Ascending aorta (tissue), 2 donors: ENCODE data around the gene LRRC59. TPM values are rescaled to one million over a fixed set of nuclear protein-coding genes. Genes with fewer than 3 reads are reported as not detected.
"Not testable (repeated sequence)": the region's sequence is repeated elsewhere in the genome, so short reads cannot be mapped to it uniquely, and the experiment has no call there.

Source experiments
- DNase-seq, 2 donors: peaks; one replicate each; pipeline ENCODE4 v3.0.0-alpha.2; 2019; ENCODE audit warnings: low spot score in 2 of 2
- H3K27ac ChIP-seq, 2 donors: fragments of 200-600 bp; sonication (generic); one replicate each; pipeline ENCODE4 v1.5.1; 2016 to 2017; ENCODE audit warnings: mild to moderate bottlenecking in 1 of 2
- H3K27me3 ChIP-seq: fragments of 200-600 bp; sonication (generic); one replicate; pipeline ENCODE4 v1.5.1; 2017
- H3K36me3 ChIP-seq, 2 donors: fragments of 200-600 bp; sonication (generic); one replicate each; pipeline ENCODE4 v1.5.1; 2016
- H3K4me1 ChIP-seq, 2 donors: fragments of 200-600 bp; sonication (generic); one replicate each; pipeline ENCODE4 v1.5.1; 2016 to 2017; ENCODE audit warnings: mild to moderate bottlenecking in 1 of 2
- H3K4me3 ChIP-seq, 2 donors: fragments of 200-600 bp; sonication (generic); one replicate each; pipeline ENCODE4 v1.5.1; 2016 to 2017; ENCODE audit warnings: mild to moderate bottlenecking in 1 of 2
- H3K9me3 ChIP-seq, 2 donors: fragments of 200-600 bp; sonication (generic); one replicate each; pipeline ENCODE4 v1.5.1; 2016
- intact Hi-C: fragments of 100-400 bp; cut with DNase I; formaldehyde crosslinking; loops from one replicate; pipeline ENCODE4 v1.15.1; 2023
- total RNA-seq: library from RNA; depleted of rRNA; stranded (reverse); fragments of >200 nt; gene quantifications from one replicate; pipeline ENCODE4 v1.1.0, GENCODE V29; 2016
- TF ChIP-seq, protein P1 (sequence below), 3 experiments: fragments of 200-600 bp in 2 of 3; fragments of 450-650 bp in 1 of 3; sonication (generic) in 2 of 3; IDR thresholded peaks; one replicate each; pipeline ENCODE4 v1.5.1; 2016 to 2019; ENCODE audit warnings: antibody characterized with exemption in 3 of 3, mild to moderate bottlenecking in 1 of 3, moderate library complexity in 1 of 3

LRRC59 gene
- total RNA-seq, 1 donor from 2014 or later = 91.9 TPM

DNA sequence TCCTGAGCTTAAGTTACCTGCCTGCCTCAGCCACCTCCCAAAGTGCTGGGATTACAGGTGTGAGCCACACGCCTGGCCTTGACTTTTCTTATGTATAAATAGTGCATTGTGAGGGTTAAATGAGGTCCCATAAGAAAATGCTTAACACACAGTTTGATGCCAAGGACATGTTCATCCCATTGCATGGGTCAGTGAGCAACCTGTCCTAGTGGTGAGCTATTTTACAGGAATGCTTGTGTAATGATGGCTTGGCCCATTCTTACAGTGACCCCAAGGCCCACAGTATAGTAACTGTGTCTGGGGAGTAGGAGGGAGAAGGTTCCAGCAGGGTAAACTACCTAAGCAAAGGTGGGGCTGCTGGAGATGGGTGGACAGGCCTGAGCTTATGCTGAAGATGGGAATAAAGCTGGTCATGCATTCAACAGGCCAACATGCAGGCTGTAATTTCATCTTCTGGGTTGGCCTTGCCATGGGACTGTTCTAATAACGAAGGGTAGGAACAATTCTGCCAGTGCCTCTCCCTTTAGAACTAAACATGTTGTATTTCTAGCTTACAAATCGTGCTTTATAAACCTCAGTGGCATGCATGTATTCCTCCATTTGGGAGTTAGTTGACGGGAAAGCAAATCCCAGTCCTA lies 34.9 kb upstream of the LRRC59 start:
- H3K9me3 ChIP-seq = no peaks in the 10 kb centered on the region
- intact Hi-C loops = no loop called here
- TF ChIP-seq, protein P1, sequence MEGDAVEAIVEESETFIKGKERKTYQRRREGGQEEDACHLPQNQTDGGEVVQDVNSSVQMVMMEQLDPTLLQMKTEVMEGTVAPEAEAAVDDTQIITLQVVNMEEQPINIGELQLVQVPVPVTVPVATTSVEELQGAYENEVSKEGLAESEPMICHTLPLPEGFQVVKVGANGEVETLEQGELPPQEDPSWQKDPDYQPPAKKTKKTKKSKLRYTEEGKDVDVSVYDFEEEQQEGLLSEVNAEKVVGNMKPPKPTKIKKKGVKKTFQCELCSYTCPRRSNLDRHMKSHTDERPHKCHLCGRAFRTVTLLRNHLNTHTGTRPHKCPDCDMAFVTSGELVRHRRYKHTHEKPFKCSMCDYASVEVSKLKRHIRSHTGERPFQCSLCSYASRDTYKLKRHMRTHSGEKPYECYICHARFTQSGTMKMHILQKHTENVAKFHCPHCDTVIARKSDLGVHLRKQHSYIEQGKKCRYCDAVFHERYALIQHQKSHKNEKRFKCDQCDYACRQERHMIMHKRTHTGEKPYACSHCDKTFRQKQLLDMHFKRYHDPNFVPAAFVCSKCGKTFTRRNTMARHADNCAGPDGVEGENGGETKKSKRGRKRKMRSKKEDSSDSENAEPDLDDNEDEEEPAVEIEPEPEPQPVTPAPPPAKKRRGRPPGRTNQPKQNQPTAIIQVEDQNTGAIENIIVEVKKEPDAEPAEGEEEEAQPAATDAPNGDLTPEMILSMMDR (IDR thresholded peaks at IDR 0.05) = no peak
- no peaks in the 10 kb centered on the region for H3K36me3 ChIP-seq
- DNase-seq = no peak
- H3K27ac ChIP-seq = no peak overlapping the region
- H3K4me3 ChIP-seq = no peak overlapping the region
- no peaks in the 10 kb centered on the region for H3K27me3 ChIP-seq
- H3K4me1 ChIP-seq = peaks cover 0 to 4% of the 10 kb centered on the region in 2 donors

DNA sequence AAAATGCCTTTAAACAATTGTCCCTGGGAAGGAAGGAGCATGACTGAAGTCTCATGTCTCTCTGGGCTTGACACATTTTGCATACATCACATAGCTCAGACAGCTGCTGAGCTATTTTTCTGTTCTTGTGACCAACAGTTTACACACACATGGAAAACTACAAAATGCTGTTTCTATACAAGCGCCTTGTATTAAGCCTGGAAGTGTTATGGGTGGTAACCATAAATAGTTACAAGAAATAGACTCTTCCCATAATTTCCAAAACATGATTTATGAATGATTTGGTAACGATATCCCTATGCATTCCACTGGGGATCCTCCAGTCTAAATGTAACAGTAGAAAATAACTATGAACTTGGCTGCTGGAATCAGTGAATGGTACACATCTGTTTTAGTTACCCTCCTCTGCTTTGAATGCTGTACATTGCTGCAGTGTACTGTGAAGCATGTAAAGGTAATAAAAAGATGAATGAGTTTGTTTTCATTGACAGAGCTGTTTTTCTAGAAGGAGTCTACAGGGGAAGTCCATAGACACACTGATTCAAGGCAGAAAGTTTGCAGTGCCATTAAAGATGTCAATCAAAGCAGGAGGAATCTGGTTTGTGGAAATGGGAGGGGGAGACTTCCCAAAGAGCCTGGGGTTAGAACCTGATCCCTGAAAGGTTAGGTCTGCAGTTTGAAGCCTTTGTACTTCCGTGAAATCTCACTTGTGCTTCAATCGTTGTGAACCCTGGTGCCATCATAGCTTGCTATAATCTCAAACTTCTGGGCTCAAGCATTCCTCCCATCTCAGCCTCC lies 33.7 kb upstream of the LRRC59 start:
- DNase-seq = no peak
- peaks cover 0 to 11% of the 10 kb centered on the region in 2 donors for H3K4me1 ChIP-seq
- H3K27me3 ChIP-seq = no peaks in the 10 kb centered on the region
- no peak overlapping the region for H3K4me3 ChIP-seq
- H3K27ac ChIP-seq = no peak overlapping the region
- TF ChIP-seq, protein P1 (IDR thresholded peaks at IDR 0.05) = no peak
- no peaks in the 10 kb centered on the region for H3K9me3 ChIP-seq
- intact Hi-C loops = no loop called here
- no peaks in the 10 kb centered on the region for H3K36me3 ChIP-seq

DNA sequence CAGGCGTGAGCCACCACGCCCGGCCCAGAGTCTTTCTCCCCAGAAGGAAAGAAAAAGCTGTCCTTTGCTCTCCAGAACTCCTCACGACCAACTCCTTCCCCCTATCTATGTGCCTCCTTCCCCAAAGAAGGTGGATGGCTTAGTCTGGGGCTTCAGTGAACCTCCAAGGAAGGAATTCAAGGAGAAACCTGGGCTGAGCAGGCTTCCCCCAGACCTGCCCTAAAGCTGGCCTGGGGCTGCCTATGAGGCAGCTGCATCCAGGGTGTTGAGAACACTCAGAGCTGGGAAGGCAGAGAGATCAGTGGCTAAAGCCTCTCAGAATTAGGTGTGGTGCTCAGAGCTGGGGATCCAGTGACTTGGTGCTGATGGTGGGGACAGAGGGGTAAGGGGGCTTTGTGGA lies 32.5 kb upstream of the LRRC59 start:
- Histone ChIP-seq H3K4me1 (peaks cover 4 to 20% of the 10 kb centered on the region in 2 donors), H3K9me3 (no peaks in the 10 kb centered on the region), H3K27ac (no peak overlapping the region), H3K36me3 (no peaks in the 10 kb centered on the region), H3K4me3 (no peak overlapping the region), H3K27me3 (no peaks in the 10 kb centered on the region)
- intact Hi-C loops = no loop called here
- TF ChIP-seq, protein P1 (IDR thresholded peaks at IDR 0.05) = no peak
- no peak for DNase-seq

DNA sequence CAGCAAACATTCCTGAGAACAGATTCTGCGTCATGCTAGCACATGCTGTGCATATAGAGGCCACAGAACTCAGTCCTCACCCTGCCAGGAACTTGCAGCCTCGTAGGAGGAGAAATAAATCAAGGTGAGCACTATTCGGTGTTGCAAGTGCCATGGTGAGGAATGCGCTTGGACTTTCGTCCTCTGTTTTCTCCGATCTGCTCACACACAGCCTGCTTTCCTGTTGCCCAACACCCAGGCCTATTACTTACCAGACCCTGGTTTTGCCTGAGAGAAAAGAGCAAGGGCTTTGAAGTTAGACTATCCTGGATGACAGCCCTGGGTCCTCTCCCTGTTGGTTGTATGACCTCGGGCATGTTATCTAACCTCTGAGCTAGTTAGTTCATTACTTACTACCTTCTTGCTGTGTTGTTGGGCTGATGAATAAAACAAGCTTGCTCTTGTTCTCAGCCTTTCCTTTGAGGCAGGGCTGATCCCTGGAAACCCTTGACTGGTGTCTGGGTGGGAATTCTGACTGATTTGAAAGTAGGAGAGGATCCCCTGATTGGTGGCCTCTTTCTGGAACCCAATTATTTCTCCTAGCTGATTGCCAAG lies 31.6 kb upstream of the LRRC59 start:
- H3K36me3 ChIP-seq = no peaks in the 10 kb centered on the region
- no peak for DNase-seq
- intact Hi-C loops = no loop called here
- H3K4me1 ChIP-seq = peaks cover 4 to 20% of the 10 kb centered on the region in 2 donors
- H3K27ac ChIP-seq = no peak overlapping the region
- H3K27me3 ChIP-seq = no peaks in the 10 kb centered on the region
- TF ChIP-seq, protein P1 (IDR thresholded peaks at IDR 0.05) = no peak
- no peak overlapping the region for H3K4me3 ChIP-seq
- no peaks in the 10 kb centered on the region for H3K9me3 ChIP-seq

DNA sequence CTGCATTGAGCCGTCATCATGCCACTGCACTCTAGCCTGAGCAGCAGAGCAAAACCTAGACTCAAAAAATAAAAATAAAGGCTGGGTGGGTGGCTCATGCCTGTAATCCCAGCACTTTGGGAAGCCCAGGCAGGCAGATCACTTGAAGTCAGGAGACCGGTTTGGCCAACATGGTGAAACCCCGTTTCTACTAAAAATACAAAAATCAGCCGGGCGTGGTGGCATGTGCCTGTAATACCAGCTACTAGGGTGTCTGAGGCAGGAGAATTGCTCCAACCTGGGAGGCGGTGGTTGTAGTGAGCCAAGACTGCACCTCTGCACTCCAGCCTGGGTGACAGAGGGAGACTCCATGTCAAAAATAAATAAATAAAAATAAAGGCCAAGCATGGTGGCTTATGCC lies 30.8 kb upstream of the LRRC59 start:
- H3K27ac ChIP-seq, intact Hi-C loops, H3K4me3 ChIP-seq, H3K9me3 ChIP-seq, H3K36me3 ChIP-seq, DNase-seq, H3K27me3 ChIP-seq: not testable (repeated sequence)
- peaks cover 4 to 20% of the 10 kb centered on the region in 2 donors for H3K4me1 ChIP-seq
